Thymus (tissue), 11 donors: ENCODE measurements around the gene KRTAP12-2. TPM values are rescaled to one million over a fixed set of nuclear protein-coding genes. Genes with fewer than 3 reads are reported as not detected.
A peak's percentile ranks its signal among the peaks of the same experiment; 100 is the strongest.

Source experiments
- DNase-seq, 9 donors: peaks; one replicate each; pipeline ENCODE4 v3.0.0-alpha.2; 2013; ENCODE audit warnings: low spot score in 9 of 9, low read depth in 6 of 9, missing footprints in 1 of 9
- H3K27ac ChIP-seq, 2 donors: one replicate each; pipeline ENCODE4 v1.5.1; 2013; ENCODE audit warnings: control low read depth in 1 of 2, low read depth in 1 of 2, low read length in 1 of 2, mild to moderate bottlenecking in 1 of 2, moderate library complexity in 1 of 2
- H3K27me3 ChIP-seq, 2 donors: one replicate each; pipeline ENCODE4 v1.5.1; 2013; ENCODE audit warnings: low read length in 1 of 2; ENCODE audit not compliant: control insufficient read depth in 2 of 2, insufficient read depth in 1 of 2
- H3K36me3 ChIP-seq, 2 donors: one replicate each; pipeline ENCODE4 v1.5.1; 2013; ENCODE audit warnings: low read length in 1 of 2, mild to moderate bottlenecking in 1 of 2, moderate library complexity in 1 of 2; ENCODE audit not compliant: control insufficient read depth in 2 of 2, insufficient read depth in 2 of 2
- H3K4me1 ChIP-seq, 2 donors: one replicate each; pipeline ENCODE4 v1.5.1; 2013; ENCODE audit warnings: low read length in 2 of 2; ENCODE audit not compliant: control insufficient read depth in 2 of 2, insufficient read depth in 2 of 2
- H3K4me3 ChIP-seq, 2 donors: one replicate each; pipeline ENCODE4 v1.5.1; 2013; ENCODE audit warnings: low read length in 2 of 2, control low read depth in 1 of 2, mild to moderate bottlenecking in 1 of 2
- H3K9me3 ChIP-seq, 2 donors: one replicate each; pipeline ENCODE4 v1.5.1; 2013; ENCODE audit warnings: low read length in 1 of 2, mild to moderate bottlenecking in 1 of 2; ENCODE audit not compliant: control insufficient read depth in 2 of 2, insufficient read depth in 1 of 2
- WGBS: extraction: QIAGEN DNeasy Blood & Tissue Kit; methylation state at CpG from one replicate; pipeline ENCODE4 v1.1.7; 2013; 5-methylcytosine and 5-hydroxymethylcytosine counted together
- polyA plus RNA-seq: library from polyadenylated mRNA; stranded (reverse); fragments of 200-250 nt; gene quantifications from one replicate; pipeline ENCODE4 v1.2.3, GENCODE V29; 2013
- total RNA-seq: library from RNA; stranded (reverse); fragments of 120-200 nt; gene quantifications from one replicate; pipeline ENCODE4 v1.2.4, GENCODE V29; 2013
- donor health status: healthy.

KRTAP12-2 gene
- total and polyA plus RNA-seq, 2 donors = not detected

- Histone ChIP-seq H3K4me3 (no peak overlapping the region), H3K9me3 (peaks cover 0 to 21% of the 10 kb centered on the region in 2 donors), H3K36me3 (no peaks in the 10 kb centered on the region), H3K27me3 (peaks cover 0 to 2% of the 10 kb centered on the region in 2 donors), H3K27ac (no peak overlapping the region), H3K4me1 (peaks cover 0 to 2% of the 10 kb centered on the region in 2 donors)
- WGBS = 87% methylated on average over 5 of the region's 5 CpGs
- DNase-seq = no peak
These were observed 8.2 kb downstream of the KRTAP12-2 start for GRCh38 chr21:44658541-44658910.

GRCh38 chr21:44657635-44658540, 8.8 kb downstream of the KRTAP12-2 start, which contains the start of gene KRTAP12-3:
Gene KRTAP12-3, plus strand, starts transcription at chr21:44657932. Its CDS starts 48 bp downstream, at chr21:44657980.
- Histone ChIP-seq H3K36me3 (no peaks in the 10 kb centered on the region), H3K27ac (no peak within 1 kb of the TSS), H3K4me3 (no peak within 1 kb of the TSS), H3K27me3 (peaks cover 0 to 2% of the 10 kb centered on the region in 2 donors), H3K9me3 (peaks cover 1 to 21% of the 10 kb centered on the region in 2 donors), H3K4me1 (peaks cover 0 to 2% of the 10 kb centered on the region in 2 donors)
- WGBS = 73% methylated on average over 26 of the region's 26 CpGs
- peak in 1 of 9 donors; percentile 10 for DNase-seq

GRCh38 chr21:44656868-44657267, 9.9 kb downstream of the KRTAP12-2 start:
- WGBS = 95% methylated on average over 1 of the region's 1 CpG

GRCh38 chr21:44654576-44655175, 12.1 kb downstream of the KRTAP12-2 start, which contains the start of gene KRTAP12-4:
Gene KRTAP12-4, minus strand, starts transcription at chr21:44654659. Its CDS starts 45 bp downstream, at chr21:44654614.
- H3K27me3 ChIP-seq = peaks cover 0 to 2% of the 10 kb centered on the region in 2 donors
- H3K27ac ChIP-seq = no peak within 1 kb of the TSS
- peaks cover 0 to 2% of the 10 kb centered on the region in 2 donors for H3K4me1 ChIP-seq
- WGBS = 62% methylated on average over 9 of the region's 9 CpGs
- DNase-seq = no peak
- H3K4me3 ChIP-seq = no peak within 1 kb of the TSS
- peaks cover 1 to 19% of the 10 kb centered on the region in 2 donors for H3K9me3 ChIP-seq
- no peaks in the 10 kb centered on the region for H3K36me3 ChIP-seq

More at GRCh38 chr21:44656868-44657267, 9.9 kb downstream of the KRTAP12-2 start:
- Histone ChIP-seq H3K4me1 (peaks cover 0 to 2% of the 10 kb centered on the region in 2 donors), H3K27ac (no peak overlapping the region), H3K27me3 (peaks cover 0 to 2% of the 10 kb centered on the region in 2 donors), H3K4me3 (no peak overlapping the region), H3K9me3 (peaks cover 1 to 21% of the 10 kb centered on the region in 2 donors), H3K36me3 (no peaks in the 10 kb centered on the region)
- no peak for DNase-seq

GRCh38 chr21:44653656-44654575, 12.8 kb downstream of the KRTAP12-2 start:
- no peak overlapping the region for H3K27ac ChIP-seq
- peaks cover 1 to 19% of the 10 kb centered on the region in 2 donors for H3K9me3 ChIP-seq
- H3K4me3 ChIP-seq = no peak overlapping the region
- peaks cover 0 to 2% of the 10 kb centered on the region in 2 donors for H3K4me1 ChIP-seq
- WGBS = 87% methylated on average over 17 of the region's 17 CpGs
- H3K27me3 ChIP-seq = peaks cover 0 to 2% of the 10 kb centered on the region in 2 donors
- no peaks in the 10 kb centered on the region for H3K36me3 ChIP-seq
- DNase-seq = no peak

GRCh38 chr21:44653123-44653522, 13.6 kb downstream of the KRTAP12-2 start:
- WGBS = 81% methylated on average over 14 of the region's 14 CpGs
- H3K9me3 ChIP-seq = peaks cover 1 to 19% of the 10 kb centered on the region in 2 donors
- H3K4me3 ChIP-seq = no peak overlapping the region
- DNase-seq = no peak
- no peak overlapping the region for H3K27ac ChIP-seq
- peaks cover 0 to 2% of the 10 kb centered on the region in 2 donors for H3K27me3 ChIP-seq
- no peaks in the 10 kb centered on the region for H3K4me1 ChIP-seq
- no peaks in the 10 kb centered on the region for H3K36me3 ChIP-seq

GRCh38 chr21:44650973-44651675, 15.6 kb downstream of the KRTAP12-2 start:
- H3K27me3 ChIP-seq = peaks cover 0 to 2% of the 10 kb centered on the region in 2 donors
- H3K27ac ChIP-seq = no peak overlapping the region
- H3K4me3 ChIP-seq = no peak overlapping the region
- no peaks in the 10 kb centered on the region for H3K4me1 ChIP-seq
- H3K9me3 ChIP-seq = peaks cover 1 to 13% of the 10 kb centered on the region in 2 donors
- DNase-seq = no peak
- no peaks in the 10 kb centered on the region for H3K36me3 ChIP-seq
- WGBS = 96% methylated on average over 12 of the region's 12 CpGs
